ENCODE measurements around the gene CRABP2.

The CRABP2 gene

GRCh38 chr1:156742801-156743200, 37.4 kb upstream of the CRABP2 start:
- H3K4me1 ChIP-seq (ENCODE audit: low read depth, poor library complexity, severe bottlenecking), result peaks cover 71% of the 10 kb centered on the region
- no peaks in the 10 kb centered on the region for H3K27me3 ChIP-seq (ENCODE audit: insufficient read depth, low read depth)
- H3K4me2 ChIP-seq, result peak overlapping the region; percentile 74
- no peak overlapping the region for H3K4me3 ChIP-seq (IDR thresholded peaks at IDR 0.05; ENCODE audit: insufficient read depth, low read depth, low read length)
- H4K20me1 ChIP-seq (ENCODE audit: insufficient read depth), result peaks cover 11% of the 10 kb centered on the region; the same call in 1 of the 2 replicates
- no peak overlapping the region for H3K9ac ChIP-seq
- no peak for TF ChIP-seq CTCF (conservative IDR thresholded peaks at IDR 0.05; ENCODE audit: low read depth, low read length)
- peak overlapping the region; percentile 72; the same call in 1 of the 2 replicates for H3K27ac ChIP-seq
- H3K79me2 ChIP-seq (ENCODE audit: insufficient read depth, low read depth), result peaks cover 70% of the 10 kb centered on the region
- no peak overlapping the region for H2AFZ ChIP-seq (ENCODE audit: low read depth)
- no peaks in the 10 kb centered on the region; the same call in 1 of the 2 replicates for H3K36me3 ChIP-seq (ENCODE audit: insufficient read depth)

GRCh38 chr1:156742017-156742416, 36.6 kb upstream of the CRABP2 start:
- Histone ChIP-seq H3K4me2 (peak overlapping the region; percentile 74), H3K27ac (peak overlapping the region; percentile 72), H3K79me2 (ENCODE audit: insufficient read depth, low read depth) (peaks cover 63% of the 10 kb centered on the region), H3K36me3 (ENCODE audit: insufficient read depth) (no peaks in the 10 kb centered on the region; the same call in 1 of the 2 replicates), H3K4me1 (ENCODE audit: low read depth, poor library complexity, severe bottlenecking) (peaks cover 65% of the 10 kb centered on the region), H3K4me3 (IDR thresholded peaks at IDR 0.05; ENCODE audit: insufficient read depth, low read depth, low read length) (peak overlapping the region; percentile 41), H3K27me3 (ENCODE audit: insufficient read depth, low read depth) (no peaks in the 10 kb centered on the region), H3K9ac (peak overlapping the region; percentile 83; the same call in 1 of the 2 replicates), H2AFZ (ENCODE audit: low read depth) (no peak overlapping the region), H4K20me1 (ENCODE audit: insufficient read depth) (peaks cover 11% of the 10 kb centered on the region; the same call in 1 of the 2 replicates)
- TF ChIP-seq CTCF (conservative IDR thresholded peaks at IDR 0.05; ENCODE audit: low read depth, low read length), result no peak

- Histone ChIP-seq H3K79me2 (ENCODE audit: insufficient read depth, low read depth) (peaks cover 58% of the 10 kb centered on the region), H3K4me2 (peak overlapping the region; percentile 74), H3K4me3 (IDR thresholded peaks at IDR 0.05; ENCODE audit: insufficient read depth, low read depth, low read length) (peak overlapping the region; percentile 81), H2AFZ (ENCODE audit: low read depth) (no peak overlapping the region; the same call in 1 of the 2 replicates), H3K27me3 (ENCODE audit: insufficient read depth, low read depth) (no peaks in the 10 kb centered on the region), H3K4me1 (ENCODE audit: low read depth, poor library complexity, severe bottlenecking) (peaks cover 61% of the 10 kb centered on the region), H3K36me3 (ENCODE audit: insufficient read depth) (no peaks in the 10 kb centered on the region; the same call in 1 of the 2 replicates), H3K27ac (peak overlapping the region; percentile 72), H3K9ac (peak overlapping the region; percentile 83; the same call in 1 of the 2 replicates), H4K20me1 (ENCODE audit: insufficient read depth) (peaks cover 11% of the 10 kb centered on the region; the same call in 1 of the 2 replicates)
- TF ChIP-seq CTCF (conservative IDR thresholded peaks at IDR 0.05; ENCODE audit: low read depth, low read length), result no peak
These were observed 36.1 kb upstream of the CRABP2 start for GRCh38 chr1:156741481-156741983.

- H3K4me2 ChIP-seq, result peak within 1 kb of the TSS; percentile 81
- H3K27ac ChIP-seq, result peak within 1 kb of the TSS; percentile 72
- H3K27me3 ChIP-seq (ENCODE audit: insufficient read depth, low read depth), result no peaks in the 10 kb centered on the region
- no peak; the same call in 1 of the 2 replicates for TF ChIP-seq CTCF (conservative IDR thresholded peaks at IDR 0.05; ENCODE audit: low read depth, low read length)
- H3K36me3 ChIP-seq (ENCODE audit: insufficient read depth), result no peaks in the 10 kb centered on the region; the same call in 1 of the 2 replicates
- H4K20me1 ChIP-seq (ENCODE audit: insufficient read depth), result peaks cover 5% of the 10 kb centered on the region; the same call in 1 of the 2 replicates
- peak within 1 kb of the TSS; percentile 99 for H3K4me3 ChIP-seq (IDR thresholded peaks at IDR 0.05; ENCODE audit: insufficient read depth, low read depth, low read length)
- H3K79me2 ChIP-seq (ENCODE audit: insufficient read depth, low read depth), result peaks cover 52% of the 10 kb centered on the region
- peak within 1 kb of the TSS; percentile 83 for H3K9ac ChIP-seq
- H3K4me1 ChIP-seq (ENCODE audit: low read depth, poor library complexity, severe bottlenecking), result peaks cover 55% of the 10 kb centered on the region
- H2AFZ ChIP-seq (ENCODE audit: low read depth), result peak within 1 kb of the TSS; percentile 62
These were observed 35.5 kb upstream of the CRABP2 start, which contains the start of gene MRPL24 for GRCh38 chr1:156740741-156741480. Gene MRPL24, minus strand, starts transcription at chr1:156741088. Its CDS starts 2,384 bp downstream, at chr1:156738704.
